ENCODE data around the gene SRBD1.
"Not testable (repeated sequence)": the region's sequence is repeated elsewhere in the genome, so short reads cannot be mapped to it uniquely, and the experiment has no call there.

SRBD1 gene

DNA sequence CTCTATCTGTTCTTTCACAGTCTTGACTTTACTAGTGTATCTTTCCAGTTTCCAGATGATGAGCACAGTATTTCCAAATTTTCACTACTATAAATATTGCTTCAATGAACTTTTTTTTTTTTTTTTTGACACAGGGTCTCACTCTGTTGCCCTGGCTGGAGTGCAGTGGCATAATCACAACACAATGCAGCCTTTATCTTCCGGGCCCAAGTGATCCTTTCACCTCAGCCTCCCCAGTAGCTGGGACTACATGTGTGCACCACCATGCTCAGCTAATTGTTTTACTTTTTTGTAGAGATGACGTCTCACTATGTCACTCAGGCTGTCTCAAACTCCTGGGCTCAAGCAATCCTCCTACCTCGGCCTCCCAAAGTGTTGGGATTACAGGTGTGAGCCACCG is 142.8 kb downstream of the SRBD1 start:
- no peak for DNase-seq (ENCODE audit: low read depth)

DNA sequence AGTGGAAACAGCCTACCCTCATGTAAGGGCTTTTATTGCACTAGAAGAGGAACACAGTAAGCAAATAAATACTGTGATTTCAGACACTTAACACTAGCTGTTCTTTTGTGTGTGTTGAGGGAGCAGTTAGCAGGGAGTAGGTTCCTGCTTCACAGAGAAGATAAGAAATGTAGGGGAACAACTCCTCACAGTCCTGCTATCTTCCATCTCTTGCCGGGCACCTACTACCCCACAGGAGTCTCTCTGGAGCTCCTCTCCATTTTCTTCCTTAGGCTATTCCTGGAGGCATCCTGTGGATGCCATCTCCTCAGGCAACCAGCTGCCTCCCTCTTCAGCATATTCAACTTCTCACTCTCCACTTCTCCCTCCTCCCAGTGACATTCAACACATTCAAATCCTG is 145.0 kb downstream of the SRBD1 start:
- no peak for DNase-seq (ENCODE audit: low read depth)

- DNase-seq (ENCODE audit: low read depth) = no peak
These were observed 150.2 kb downstream of the SRBD1 start for GRCh38 chr2:45460825-45461224.

GRCh38 chr2:45459860-45460259 is 151.2 kb downstream of the SRBD1 start:
- DNase-seq (ENCODE audit: low read depth) = no peak

DNA sequence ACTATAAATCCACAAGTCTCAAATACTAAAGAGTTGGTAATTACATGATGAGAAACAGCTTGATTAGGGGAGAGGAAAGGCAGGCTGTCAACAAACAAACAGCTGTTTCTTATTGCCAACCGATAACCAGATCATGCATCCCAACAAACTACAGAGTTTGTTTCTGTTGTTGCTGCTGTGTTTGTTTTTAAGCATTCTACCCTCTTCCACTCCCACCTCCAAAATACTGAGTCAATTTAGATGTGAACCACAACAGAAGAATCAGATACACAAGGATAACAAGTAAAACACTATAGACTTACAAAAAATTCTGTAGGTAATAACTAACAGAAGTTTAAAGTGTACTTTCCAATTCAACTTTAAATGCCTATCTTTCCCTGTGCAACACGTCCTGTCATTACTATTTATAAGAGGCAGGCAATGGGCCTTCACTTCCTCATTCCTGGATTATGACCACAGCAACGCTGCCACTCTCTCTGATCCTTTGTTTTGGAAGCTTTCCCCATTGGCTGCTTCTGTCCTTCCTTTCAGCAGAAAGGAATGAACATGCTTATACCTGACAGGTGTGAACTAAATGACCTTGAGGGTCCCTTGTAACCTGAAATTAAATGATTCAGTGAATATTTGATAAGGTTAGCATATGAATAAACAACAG is 152.0 kb downstream of the SRBD1 start:
- DNase-seq (ENCODE audit: low read depth) = no peak

- DNase-seq (ENCODE audit: low read depth) = no peak
These were observed 153.7 kb downstream of the SRBD1 start for GRCh38 chr2:45457211-45457945.

DNA sequence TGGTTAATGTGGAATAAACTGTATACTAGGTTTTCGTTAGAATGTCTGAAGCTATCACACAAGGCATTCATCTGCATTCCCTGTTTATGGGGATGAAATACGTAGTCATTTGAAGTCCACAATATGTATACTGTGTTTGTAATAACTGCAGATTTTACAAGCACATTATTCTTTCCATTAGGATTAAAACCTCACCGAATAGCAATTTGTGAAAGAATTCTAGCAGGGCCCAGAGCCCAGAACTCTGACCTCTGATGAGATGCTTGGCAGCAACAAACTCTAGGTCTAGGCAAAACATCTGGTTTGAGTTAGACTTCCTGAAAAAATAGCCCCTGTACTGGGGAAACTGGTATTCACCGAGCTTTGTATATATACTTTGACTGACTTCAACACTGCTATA is 158.2 kb downstream of the SRBD1 start:
- DNase-seq (ENCODE audit: low read depth) = no peak

DNA sequence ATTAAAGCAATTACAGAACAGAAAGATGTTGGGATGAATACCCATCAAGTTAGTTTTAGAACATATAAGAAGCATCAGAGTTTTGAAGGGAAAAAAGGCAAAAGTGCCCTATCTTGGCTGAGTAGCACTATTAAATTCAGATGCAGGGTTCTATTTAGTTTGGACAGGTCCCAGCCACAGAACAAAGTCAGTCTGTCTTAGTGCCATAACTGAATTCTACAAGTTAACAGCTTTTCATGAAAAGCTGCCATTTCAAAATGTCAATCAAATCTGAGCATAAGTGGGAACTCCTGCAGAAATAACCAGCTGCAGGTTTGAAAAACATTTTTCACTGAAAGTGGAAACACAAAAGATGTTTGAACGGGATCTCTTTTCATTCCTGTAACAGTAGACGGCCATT is 160.4 kb downstream of the SRBD1 start:
- no peak for DNase-seq (ENCODE audit: low read depth)

- no peak for DNase-seq (ENCODE audit: low read depth)
These were observed 162.8 kb downstream of the SRBD1 start for GRCh38 chr2:45448217-45448616.

- no peak for DNase-seq (ENCODE audit: low read depth)
These were observed 165.1 kb downstream of the SRBD1 start for GRCh38 chr2:45446016-45446415.

GRCh38 chr2:45445037-45445436 is 166.0 kb downstream of the SRBD1 start:
- DNase-seq (ENCODE audit: low read depth) = no peak

GRCh38 chr2:45443012-45443411 is 168.1 kb downstream of the SRBD1 start:
- no peak for DNase-seq (ENCODE audit: low read depth)

DNA sequence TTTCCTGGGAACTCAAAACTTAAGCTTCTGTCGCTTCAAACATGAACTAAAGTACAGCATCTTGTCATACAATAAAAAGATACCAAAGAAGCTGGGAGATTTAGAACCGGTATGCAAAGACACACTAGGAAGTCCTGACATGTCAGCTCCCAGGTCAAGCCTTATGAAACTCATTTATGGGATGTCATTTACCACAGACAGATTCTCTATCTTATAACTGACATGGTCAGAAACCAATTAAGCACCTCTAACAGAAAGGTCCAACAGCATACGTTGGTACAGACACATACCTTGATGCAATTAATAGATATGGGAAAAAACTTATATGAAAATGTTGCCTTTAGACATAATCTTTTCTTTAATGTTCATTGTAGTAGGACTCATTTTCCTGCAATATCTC is 169.0 kb downstream of the SRBD1 start:
- no peak for DNase-seq (ENCODE audit: low read depth)

DNA sequence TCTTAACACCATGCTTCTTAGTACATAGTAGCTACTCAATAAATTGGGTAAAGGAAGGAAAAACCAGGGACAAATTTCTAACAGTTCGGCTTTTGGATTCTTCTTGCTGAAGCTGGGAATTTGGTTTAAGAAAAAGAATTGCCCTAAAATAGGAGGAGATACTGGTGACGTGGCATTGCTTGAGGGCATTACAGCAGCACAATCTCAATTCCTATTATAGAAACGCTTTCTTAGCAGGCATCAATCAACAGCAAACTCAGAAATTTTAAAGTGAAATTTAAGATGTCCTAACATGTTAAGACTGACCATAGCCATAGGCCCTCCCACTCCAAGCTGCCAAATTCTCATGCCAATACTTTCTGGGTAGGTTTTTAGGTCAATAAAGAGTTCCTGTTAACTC is 169.5 kb downstream of the SRBD1 start:
- no peak for DNase-seq (ENCODE audit: low read depth)

DNA sequence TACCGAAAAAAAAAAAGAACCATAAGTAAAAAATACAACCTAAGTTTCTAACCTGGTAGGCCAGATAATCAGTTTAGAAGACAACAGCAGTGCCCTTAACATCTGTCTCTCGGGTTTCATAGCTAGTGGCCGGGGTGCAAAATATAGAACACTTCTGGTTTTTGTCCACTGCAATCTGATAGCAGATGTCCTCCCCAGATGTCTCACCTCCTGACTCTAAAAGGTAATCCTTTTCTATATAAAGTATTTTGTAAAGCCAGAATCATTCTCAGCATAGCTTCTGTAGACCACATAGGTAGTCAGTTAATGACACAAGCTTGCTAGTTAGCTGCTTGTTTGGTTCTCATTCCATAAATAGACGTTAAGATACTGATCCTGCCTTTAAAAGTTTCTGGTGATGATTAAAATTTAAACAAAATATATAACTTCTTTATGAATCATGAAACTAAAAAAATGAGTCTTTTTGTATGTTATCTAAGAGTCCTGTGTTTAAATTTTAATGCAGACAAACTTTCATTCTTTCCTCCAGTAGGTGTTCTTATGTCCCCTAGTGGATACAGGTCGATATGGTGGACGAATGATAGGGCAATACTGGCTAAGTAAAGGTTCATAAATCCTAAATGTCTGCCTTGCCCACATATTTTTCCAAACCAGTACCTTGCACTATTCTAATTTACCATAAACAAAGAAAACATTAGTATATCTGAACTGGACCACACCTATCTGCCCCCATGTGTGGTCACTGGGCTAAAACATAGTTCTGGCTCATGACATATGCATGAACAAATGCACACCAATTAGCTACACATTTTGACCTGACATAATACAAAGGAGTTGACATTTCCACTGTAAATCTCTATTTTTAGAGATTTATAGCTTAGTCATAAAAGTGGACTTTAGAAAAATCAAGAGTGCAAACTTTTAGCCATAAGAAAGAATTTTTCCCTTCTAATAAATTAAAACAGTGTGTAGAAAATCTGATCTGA is 171.0 kb downstream of the SRBD1 start:
- DNase-seq (ENCODE audit: low read depth) = no peak

DNA sequence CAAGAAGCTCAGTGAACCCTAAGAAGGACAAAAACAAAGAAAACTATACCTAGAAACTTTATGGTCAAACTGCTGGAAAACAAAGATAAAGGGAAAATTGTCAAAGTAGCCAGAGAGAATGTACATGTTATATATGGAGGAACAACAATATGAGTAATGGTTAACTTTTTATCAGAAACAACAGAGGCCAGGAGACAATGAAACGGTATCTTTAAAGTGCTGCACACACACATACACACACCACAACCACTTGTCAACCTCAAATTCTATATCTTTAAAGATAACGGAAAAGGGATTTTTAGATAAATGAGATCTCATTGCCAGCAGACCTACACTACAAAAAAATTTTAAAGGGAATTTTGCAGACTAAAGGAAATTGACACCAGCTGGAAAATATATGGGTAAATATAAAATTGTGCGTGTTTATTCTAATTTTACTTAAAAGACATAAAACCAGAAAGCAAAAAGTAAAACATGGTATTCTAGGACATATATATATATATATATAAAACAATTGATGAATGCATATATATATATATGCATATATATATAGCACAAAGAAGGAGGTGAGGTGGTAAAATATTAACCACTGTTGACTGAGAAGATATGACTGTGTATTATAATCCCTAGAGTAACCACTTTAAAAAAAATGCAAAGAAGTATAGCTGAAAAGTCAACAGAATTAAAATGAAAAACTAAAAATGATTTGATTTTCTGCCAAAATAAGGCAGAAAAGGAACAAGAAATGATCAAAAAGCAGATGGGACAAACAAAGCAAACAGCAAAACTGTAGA is 172.0 kb downstream of the SRBD1 start:
- DNase-seq (ENCODE audit: low read depth) = no peak

DNA sequence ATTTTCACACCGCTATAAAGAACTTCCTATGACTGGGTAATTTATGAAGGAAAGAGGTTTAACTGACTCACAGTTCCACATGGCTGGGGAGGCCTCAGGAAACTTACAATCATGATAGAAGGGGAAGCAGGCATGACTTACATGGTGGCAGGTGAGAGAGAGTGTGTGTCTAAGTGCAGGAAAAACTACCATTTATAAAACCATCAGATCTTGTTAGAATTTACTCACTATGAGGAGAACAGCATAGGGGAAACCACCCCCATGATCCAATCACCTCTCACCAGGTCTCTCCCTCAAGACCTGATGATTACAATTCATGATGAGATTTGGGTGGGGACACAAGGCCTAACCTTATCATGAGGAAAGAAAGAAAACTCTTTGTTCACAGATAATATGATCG is 174.6 kb downstream of the SRBD1 start:
- DNase-seq (ENCODE audit: low read depth) = no peak

GRCh38 chr2:45435316-45435715 is 175.8 kb downstream of the SRBD1 start:
- DNase-seq (ENCODE audit: low read depth) = no peak

DNA sequence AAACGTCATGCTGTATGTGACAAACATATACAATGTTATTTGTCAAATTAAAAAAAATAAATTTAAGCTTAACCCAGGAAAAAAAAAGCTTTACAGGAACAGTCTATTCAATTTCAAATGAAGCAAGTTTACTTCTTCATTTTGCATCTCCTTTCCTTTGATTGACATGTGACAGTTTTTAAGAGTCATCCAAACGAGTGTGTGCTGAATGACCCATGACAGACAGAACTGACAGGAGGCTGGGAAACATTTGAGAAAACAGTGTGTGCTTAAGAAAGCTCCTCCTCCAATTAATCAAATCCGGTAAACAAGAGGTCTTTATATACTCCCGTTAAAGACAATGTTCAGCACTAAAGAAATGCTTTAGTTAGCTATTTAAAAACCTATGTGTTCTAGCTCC is 177.7 kb downstream of the SRBD1 start:
- DNase-seq (ENCODE audit: low read depth) = no peak

DNA sequence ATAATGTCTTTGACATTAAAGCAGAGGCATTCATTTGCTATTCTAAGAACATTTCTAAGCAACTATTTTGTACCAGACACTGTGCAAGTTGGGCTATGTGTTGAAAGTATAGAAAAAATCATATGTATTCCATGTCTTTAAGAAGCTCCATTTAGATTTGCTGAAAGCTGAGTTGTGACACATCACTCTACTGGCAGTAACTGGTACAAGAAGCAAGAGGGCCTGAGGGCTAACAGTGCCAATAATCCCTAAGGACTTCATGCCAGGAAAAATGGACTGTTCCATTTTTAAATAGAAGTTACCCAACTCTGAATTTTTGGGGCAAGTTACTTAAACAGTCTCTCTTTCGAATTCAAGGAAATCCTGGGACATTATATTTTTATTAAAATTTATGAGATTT is 178.7 kb downstream of the SRBD1 start:
- no peak for DNase-seq (ENCODE audit: low read depth)

DNA sequence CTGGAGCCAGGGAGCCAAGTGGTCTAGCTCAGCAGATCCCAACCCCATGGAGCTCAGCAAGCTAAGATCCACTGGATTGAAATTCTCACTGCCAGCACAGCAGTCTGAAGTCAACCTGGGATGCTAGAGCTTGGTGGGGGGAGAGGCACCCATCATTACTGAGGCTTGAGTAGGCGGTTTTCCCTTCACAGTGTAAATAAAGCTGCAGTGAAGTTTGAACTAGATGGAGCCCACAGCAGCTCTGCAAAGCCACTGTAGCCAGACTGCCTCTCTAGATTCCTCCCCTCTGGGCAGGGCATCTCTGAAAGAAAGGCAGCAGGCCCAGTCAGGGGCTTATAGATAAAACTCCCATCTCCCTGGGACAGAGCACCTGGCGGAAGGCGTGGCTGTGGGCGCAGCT is 185.0 kb downstream of the SRBD1 start:
- not testable (repeated sequence) for DNase-seq (ENCODE audit: low read depth)

DNA sequence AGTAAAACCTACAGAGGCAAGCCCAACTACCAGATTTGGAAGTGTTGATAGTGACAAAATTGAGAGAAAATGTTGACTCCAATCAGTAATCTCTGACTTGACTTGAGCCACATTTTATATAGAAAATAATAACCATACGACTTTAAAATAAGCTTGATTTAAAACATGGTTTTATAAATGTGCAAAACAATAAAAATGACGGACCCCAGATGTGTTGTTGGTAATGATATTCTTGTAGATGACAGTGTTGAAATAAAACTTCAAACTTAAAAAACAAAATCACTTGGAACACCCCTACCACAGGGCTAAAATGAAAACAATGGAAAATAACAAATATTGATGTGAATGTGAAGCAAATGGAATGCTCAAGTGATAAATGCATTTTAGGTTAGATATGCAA is 188.1 kb downstream of the SRBD1 start:
- no peak for DNase-seq (ENCODE audit: low read depth)
